Ascending aorta (tissue), 2 donors: ENCODE results near the gene ZCWPW1. TPM values are rescaled to one million over a fixed set of nuclear protein-coding genes. Genes with fewer than 3 reads are reported as not detected.

Source experiments
- DNase-seq, 2 donors: peaks; one replicate each; pipeline ENCODE4 v3.0.0-alpha.2; 2019; ENCODE audit warnings: low spot score in 2 of 2
- H3K27ac ChIP-seq, 2 donors: fragments of 200-600 bp; sonication (generic); one replicate each; pipeline ENCODE4 v1.5.1; 2016 to 2017; ENCODE audit warnings: mild to moderate bottlenecking in 1 of 2
- H3K27me3 ChIP-seq: fragments of 200-600 bp; sonication (generic); one replicate; pipeline ENCODE4 v1.5.1; 2017
- H3K36me3 ChIP-seq, 2 donors: fragments of 200-600 bp; sonication (generic); one replicate each; pipeline ENCODE4 v1.5.1; 2016
- H3K4me1 ChIP-seq, 2 donors: fragments of 200-600 bp; sonication (generic); one replicate each; pipeline ENCODE4 v1.5.1; 2016 to 2017; ENCODE audit warnings: mild to moderate bottlenecking in 1 of 2
- H3K4me3 ChIP-seq, 2 donors: fragments of 200-600 bp; sonication (generic); one replicate each; pipeline ENCODE4 v1.5.1; 2016 to 2017; ENCODE audit warnings: mild to moderate bottlenecking in 1 of 2
- H3K9me3 ChIP-seq, 2 donors: fragments of 200-600 bp; sonication (generic); one replicate each; pipeline ENCODE4 v1.5.1; 2016
- CTCF ChIP-seq, 3 experiments: fragments of 200-600 bp in 2 of 3; fragments of 450-650 bp in 1 of 3; sonication (generic) in 2 of 3; IDR thresholded peaks; one replicate each; pipeline ENCODE4 v1.5.1; 2016 to 2019; ENCODE audit warnings: antibody characterized with exemption in 3 of 3, mild to moderate bottlenecking in 1 of 3, moderate library complexity in 1 of 3
- intact Hi-C: fragments of 100-400 bp; cut with DNase I; formaldehyde crosslinking; loops from one replicate; pipeline ENCODE4 v1.15.1; 2023
- total RNA-seq: library from RNA; depleted of rRNA; stranded (reverse); fragments of >200 nt; gene quantifications from one replicate; pipeline ENCODE4 v1.1.0, GENCODE V29; 2016

Gene ZCWPW1
- not detected for total RNA-seq

- intact Hi-C loops: loop anchor here (1.0 to 10.0 kb wide), 4 partner anchors 50 to 439 kb away; partner anchors contain the start of genes GNB2, MBLAC1, TRIP6 and TSC22D4
- peaks cover 4 to 22% of the 10 kb centered on the region in 2 donors for H3K4me1 ChIP-seq
Measured at GRCh38 chr7:100428199-100428966, at the start of gene ZCWPW1. ZCWPW1 (minus strand) TSS chr7:100428703; CDS start chr7:100420649, 8,054 bp downstream.

DNA sequence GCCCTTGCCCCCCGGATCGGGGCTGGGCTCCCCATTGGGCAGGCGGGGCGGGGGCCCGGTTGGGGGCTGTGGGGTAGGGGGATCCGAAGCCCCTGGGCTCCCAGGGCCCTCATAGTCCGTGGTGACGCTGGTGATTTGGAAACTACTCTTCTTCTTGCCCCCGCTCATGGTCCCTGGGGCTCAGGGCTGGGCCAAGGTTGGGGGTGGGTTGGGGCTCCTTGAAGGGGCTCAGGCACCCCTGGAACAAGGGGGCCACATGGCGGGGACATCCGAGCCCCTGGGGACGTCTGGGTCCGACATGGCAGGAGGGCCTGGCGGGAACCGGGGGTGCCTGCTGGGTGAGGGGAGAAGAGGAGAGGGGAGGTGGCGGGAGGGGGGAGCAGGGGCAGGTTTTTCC, 49.4 kb upstream of the ZCWPW1 start:
- intact Hi-C loops: loop anchor here (2.0 kb wide), 3 partner anchors 49 to 197 kb away; partner anchors contain the start of genes AGFG2, MEPCE and ZCWPW1
- DNase-seq: no peak

More at GRCh38 chr7:100428199-100428966, at the start of gene ZCWPW1:
- peak within 1 kb of the TSS; percentile 74 to 82 for H3K4me3 ChIP-seq
- H3K36me3 ChIP-seq: peaks cover 0 to 15% of the 10 kb centered on the region in 2 donors
- H3K27me3 ChIP-seq: no peaks in the 10 kb centered on the region
- no peaks in the 10 kb centered on the region for H3K9me3 ChIP-seq
- TF ChIP-seq CTCF (IDR thresholded peaks at IDR 0.05): no peak
- peak; percentile 87 to 98 for DNase-seq
- H3K27ac ChIP-seq: peak within 1 kb of the TSS; percentile 99 to 100

DNA sequence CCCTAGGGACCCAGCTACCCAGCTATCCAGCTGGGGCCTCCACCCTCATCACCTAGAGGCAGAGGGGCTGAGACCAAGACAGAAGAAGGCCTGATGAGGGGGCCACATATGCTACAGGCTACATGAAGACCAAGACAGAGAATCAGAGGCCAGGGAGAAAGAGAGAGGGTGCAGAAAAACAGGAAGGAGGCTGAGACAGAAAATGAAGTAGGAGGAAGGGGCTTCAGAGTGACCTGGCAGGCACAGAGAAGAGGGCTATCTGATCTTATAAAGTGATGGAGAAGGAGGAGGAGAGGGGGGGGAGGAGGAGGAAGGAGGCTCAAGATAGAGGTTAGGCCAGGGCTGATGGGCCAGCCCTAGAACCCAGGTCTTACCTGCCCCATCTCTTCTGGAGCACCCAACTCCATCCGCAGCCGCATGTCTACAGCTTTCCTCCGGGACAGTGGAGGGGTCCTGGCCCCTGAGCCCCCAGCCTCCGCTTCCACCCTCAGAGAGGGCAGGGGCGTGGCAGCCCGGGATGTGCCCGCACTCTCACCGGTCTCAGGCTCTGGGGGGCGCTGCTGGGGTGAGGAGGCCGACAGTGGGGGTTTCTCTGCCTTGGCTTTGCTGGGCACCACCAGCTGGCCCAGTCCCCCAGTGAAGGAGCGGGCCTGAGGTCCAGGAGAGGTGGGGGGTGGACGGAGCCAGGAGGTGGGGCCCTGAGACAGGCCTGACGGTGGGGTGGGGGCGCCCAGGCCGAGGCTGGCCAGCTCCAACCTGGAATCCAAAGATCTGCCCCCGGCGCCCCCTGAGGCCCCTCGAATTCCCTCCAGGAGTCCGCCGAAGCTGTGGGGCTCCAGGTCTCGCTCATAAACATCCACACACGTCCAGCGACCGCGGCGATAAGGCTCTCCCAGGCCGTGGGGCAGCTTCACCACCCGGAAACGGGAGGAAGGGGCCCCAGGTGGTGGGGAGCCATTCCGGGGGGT, 48.7 kb upstream of the ZCWPW1 start:
- peak overlapping the region; percentile 74 to 83 for H3K27ac ChIP-seq
- H3K4me1 ChIP-seq: peaks cover 24 to 40% of the 10 kb centered on the region in 2 donors
- TF ChIP-seq CTCF (IDR thresholded peaks at IDR 0.05): peak in 2 of 3 experiments; percentile 14 to 36
- H3K9me3 ChIP-seq: no peaks in the 10 kb centered on the region
- intact Hi-C loops: no loop called here
- peak overlapping the region; percentile 90 to 92 for H3K4me3 ChIP-seq
- no peak for DNase-seq
- peaks cover 10% of the 10 kb centered on the region in 2 donors for H3K36me3 ChIP-seq
- no peaks in the 10 kb centered on the region for H3K27me3 ChIP-seq

More for the DNA sequence above, 49.4 kb upstream of the ZCWPW1 start:
- H3K27ac ChIP-seq: peak overlapping the region; percentile 74 to 83
- H3K27me3 ChIP-seq: no peaks in the 10 kb centered on the region
- peaks cover 26 to 40% of the 10 kb centered on the region in 2 donors for H3K4me1 ChIP-seq
- peak overlapping the region; percentile 90 to 92 for H3K4me3 ChIP-seq
- no peak for TF ChIP-seq CTCF (IDR thresholded peaks at IDR 0.05)
- no peaks in the 10 kb centered on the region for H3K9me3 ChIP-seq
- H3K36me3 ChIP-seq: peaks cover 10% of the 10 kb centered on the region in 2 donors

GRCh38 chr7:100476101-100476780, 47.7 kb upstream of the ZCWPW1 start:
- H3K4me1 ChIP-seq: peaks cover 24 to 40% of the 10 kb centered on the region in 2 donors
- no peaks in the 10 kb centered on the region for H3K9me3 ChIP-seq
- DNase-seq: no peak
- no peaks in the 10 kb centered on the region for H3K27me3 ChIP-seq
- peak overlapping the region; percentile 74 to 83 for H3K27ac ChIP-seq
- TF ChIP-seq CTCF (IDR thresholded peaks at IDR 0.05): no peak
- H3K36me3 ChIP-seq: peaks cover 10 to 14% of the 10 kb centered on the region in 2 donors
- H3K4me3 ChIP-seq: peak overlapping the region; percentile 90 to 92
- intact Hi-C loops: no loop called here

DNA sequence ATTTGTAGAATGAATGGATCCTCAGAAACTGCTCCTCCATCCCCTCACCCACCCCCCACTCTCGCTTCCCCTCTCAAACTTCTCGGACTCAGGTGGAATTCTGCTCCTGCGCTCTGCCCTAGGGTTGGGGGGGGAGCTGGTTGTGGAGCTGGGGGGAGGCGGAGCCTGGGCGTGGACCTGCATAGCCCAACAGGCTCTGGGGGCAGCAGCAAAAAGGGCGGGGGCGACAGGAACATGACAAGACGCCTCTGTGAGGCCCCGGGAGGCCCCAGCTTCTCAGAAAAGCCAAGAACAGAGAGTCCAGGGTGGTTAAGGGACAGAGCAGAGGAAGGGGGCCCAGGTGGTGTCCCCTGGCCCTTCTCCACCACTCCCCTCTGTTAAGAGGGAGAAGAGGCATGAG, 47.0 kb upstream of the ZCWPW1 start:
- Histone ChIP-seq H3K27ac (peak overlapping the region; percentile 74 to 83), H3K4me1 (peaks cover 24 to 40% of the 10 kb centered on the region in 2 donors), H3K4me3 (peak overlapping the region; percentile 90 to 92), H3K9me3 (no peaks in the 10 kb centered on the region), H3K36me3 (peaks cover 13 to 14% of the 10 kb centered on the region in 2 donors), H3K27me3 (no peaks in the 10 kb centered on the region)
- TF ChIP-seq CTCF (IDR thresholded peaks at IDR 0.05): no peak
- intact Hi-C loops: no loop called here
- no peak for DNase-seq
